HG03565 (cell line): Measurements from ENCODE around the gene INS.

Experiments
- ATAC-seq: cut with Tn5 transposase; IDR thresholded peaks from one replicate; pipeline ENCODE4 v1.9.1; 2021; ENCODE audit warnings: mild to moderate bottlenecking, moderate library complexity; ENCODE audit not compliant: unreplicated experiment

Gene INS

DNA sequence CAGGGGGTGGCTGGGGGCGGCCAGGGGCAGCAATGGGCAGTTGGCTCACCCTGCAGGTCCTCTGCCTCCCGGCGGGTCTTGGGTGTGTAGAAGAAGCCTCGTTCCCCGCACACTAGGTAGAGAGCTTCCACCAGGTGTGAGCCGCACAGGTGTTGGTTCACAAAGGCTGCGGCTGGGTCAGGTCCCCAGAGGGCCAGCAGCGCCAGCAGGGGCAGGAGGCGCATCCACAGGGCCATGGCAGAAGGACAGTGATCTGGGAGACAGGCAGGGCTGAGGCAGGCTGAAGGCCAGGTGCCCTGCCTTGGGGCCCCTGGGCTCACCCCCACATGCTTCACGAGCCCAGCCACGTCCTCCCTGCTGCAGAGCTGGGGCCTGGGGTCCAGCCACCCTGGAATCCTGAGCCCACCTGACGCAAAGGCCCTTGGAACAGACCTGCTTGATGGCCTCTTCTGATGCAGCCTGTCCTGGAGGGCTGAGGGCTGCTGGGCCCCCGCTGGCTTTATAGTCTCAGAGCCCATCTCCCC, at the start of gene INS:
TSS of gene INS (minus strand) at position 474 of the 524 bp plus-strand sequence. CDS start at position 236, 238 bp downstream.
- no peak for ATAC-seq

DNA sequence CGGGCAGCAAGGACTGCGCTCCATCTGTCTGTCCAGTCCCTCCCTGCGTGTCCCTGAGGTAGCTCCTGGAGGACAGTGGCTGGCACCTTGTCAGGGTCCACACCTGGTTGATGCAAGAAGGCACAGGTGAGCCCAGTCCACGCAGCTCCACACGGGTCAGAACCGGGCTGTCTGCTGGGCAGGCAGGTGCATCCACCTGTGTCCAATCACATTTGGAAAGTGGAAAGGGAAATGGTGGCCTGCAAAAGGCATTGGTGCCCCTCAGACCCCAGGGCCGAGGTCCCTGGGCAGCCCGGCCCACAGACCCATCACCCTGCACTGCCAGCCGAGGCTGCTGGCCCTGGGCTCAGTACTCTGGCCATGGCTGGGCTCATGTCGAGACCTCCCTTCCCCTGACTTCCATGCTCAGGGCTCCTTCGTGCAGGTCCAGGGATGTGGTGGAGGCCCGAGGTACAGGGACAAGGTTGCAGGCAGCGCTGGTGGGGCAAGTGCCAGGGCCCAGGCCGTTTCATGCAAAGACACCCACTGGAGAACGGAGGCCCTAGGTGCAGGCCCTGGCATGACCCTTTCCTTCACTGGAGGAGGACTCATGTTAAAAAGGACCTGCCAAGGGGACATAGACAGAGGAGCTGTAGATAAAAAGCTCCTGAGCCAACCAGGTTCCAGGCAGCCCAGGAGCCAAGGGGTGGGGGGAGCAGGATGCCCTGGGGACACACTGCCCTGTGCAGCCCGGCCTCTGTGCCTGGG, 49.5 kb upstream of the INS start:
- ATAC-seq: no peak

DNA sequence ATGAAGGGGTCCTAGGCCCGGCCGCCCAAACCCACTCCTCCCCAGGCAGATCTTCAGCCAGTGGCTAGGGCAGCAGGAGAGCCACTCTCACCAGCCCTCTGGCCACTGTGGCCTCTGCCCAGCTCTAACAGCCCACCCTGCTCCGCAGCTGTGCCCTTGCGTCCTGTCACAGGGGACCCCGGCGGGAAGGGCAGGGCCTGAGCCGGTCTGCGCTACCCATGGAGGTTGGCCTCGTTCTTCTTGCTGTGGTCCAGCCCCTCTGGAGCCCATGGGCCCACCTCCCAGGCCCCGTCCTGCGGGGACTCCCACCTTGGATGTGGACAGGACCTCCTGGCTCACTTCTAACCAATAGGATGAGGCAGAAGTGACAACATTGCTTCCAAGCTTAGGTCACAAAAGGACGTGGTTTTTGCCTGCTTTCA, 48.9 kb upstream of the INS start:
- no peak for ATAC-seq

DNA sequence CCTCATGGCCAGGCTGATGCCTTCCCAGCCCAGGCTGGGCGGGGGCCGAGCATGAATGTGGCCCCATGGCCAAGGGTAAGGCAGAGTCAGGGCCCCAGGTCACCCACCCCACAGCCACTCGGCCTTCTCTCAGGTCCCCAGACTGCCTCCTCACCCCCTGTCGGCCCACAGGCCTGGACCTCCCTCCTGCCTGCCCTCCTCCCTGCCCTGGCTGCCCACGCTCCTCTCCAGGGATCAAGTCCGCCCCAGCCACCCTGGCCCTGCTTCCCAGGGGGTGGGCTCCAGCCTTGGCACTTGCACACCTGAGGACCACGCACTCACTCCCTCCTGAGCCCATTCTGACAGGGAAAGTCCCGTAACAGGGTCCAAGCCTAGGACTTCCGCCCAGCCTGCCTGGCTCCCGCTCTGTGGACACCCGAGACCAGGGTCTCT, 48.4 kb upstream of the INS start:
- no peak for ATAC-seq

DNA sequence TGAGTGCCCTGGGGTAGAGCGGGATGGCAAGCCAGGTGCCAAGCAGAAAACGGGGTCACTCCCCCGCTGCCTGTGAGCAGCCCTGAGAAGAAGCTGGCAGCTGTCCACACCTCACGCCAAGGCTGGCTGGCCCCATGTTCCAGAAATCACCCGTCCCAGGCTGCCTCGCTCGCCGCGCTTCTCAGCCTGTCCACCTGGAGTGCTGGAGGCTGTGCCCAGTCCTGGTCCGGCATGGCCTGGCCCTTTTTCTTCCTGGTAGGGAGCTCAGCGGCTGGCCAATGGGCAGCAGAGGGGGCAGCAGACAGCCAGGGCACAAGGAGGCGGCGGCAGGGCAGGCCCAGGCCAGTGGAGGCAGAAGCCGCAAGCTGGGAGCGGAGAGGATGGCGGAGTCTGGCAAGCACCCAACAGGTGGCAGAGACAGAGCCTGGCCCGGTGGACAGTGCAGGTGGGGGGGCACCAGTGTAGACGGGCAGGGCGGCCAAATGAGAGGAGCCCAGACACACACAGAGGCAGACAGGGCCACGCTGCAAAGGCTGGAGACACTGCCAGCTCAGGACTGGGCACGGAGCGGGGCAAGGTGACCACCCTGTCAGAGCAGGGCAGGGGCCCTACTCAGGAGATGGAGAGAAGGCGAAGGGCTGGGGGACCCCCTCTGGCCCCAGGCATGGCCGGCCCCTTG, 47.8 kb upstream of the INS start:
- no peak for ATAC-seq

DNA sequence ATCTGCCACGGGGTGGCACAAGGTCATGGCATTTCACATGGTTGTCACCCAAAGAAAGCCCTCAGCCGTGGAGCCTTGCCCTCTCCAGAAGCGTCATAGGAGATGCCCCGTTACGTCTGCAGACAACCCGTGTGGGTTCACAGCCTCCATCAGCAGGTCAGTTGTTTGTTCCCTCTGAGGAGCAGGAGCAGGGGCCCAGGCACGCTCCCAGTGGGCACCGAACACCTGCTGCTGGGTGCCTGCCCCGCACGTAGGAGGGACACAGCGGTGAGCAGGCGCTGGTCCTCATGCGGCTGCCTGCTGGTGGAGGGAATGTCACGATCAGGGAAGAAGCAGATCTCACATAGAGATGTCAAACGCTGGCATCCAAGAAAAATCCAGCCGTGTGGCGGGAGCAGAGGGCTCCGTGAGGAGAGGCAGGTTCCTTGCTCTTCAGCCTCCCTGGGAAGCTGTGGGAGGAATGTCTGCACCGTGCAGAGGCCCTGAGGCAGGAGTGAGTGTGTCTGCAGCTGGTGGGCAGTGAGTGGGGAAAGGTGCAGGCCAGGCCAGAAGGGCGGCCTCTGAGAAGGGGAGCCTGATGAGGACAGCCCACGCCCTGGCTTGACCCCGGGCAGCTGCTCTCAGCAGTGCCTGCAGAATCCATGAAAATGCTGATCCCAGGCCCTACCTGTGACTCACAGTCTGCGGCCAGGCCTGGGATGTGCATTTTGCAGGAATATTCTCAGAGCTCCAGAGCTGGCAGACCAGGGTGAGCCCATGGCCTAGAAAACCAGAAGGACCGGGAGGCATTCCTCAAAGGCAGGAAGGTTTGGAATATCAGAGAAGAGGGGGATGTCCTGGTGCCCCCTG, 47.0 kb upstream of the INS start:
- no peak for ATAC-seq

DNA sequence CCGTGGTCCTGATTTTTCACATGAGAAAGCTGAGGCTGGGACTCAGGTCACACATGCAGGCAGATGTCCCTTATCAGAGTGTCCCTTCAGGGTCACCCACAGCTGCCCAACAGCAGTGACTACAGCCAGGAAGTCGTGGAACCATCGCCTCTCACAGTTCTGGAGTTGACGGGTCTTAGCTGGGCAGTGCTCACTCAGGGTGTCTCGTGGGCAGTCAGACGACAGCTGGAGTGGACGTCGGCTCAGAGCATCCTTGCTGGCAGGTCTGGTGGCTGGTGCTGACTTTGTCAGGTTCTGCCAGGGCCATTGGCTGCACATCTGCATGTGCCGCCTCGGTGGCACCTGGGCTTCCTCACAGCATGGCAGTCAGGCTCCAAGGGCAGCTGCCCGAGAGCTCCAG, 46.2 kb upstream of the INS start:
- ATAC-seq: no peak

DNA sequence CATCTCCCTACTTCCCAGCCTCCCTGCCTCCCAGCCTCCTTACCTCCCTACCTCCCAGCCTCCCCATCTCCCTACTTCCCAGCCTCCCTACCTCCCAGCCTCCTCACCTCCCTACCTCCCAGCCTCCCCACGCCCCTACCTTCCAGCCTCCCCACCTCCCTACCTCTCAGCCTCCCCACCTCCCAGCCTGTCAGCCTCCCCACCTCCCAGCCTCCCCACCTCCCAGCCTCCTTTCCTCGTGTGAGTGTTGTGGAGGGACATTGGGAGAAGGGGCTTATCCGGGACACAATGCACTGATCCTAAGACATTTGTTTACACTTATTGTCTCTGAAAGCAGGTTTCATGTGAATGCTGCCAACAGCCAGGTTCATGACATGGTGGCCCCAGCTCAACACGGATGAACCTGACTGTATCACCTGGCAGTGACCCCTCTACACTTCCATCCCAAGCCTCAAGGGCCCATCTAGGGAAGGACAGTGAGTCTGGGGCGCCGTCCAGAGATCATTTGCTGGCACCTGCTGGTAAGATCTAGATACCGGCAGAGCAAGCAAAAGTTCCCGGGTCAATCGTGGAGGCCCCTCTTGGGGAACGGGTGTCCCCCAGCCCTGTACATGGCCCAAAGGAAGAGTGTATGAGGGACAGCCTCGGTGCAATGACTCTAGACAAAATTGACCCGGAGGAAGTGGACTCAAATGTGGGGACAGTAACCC, 45.1 kb upstream of the INS start:
- ATAC-seq: no peak

DNA sequence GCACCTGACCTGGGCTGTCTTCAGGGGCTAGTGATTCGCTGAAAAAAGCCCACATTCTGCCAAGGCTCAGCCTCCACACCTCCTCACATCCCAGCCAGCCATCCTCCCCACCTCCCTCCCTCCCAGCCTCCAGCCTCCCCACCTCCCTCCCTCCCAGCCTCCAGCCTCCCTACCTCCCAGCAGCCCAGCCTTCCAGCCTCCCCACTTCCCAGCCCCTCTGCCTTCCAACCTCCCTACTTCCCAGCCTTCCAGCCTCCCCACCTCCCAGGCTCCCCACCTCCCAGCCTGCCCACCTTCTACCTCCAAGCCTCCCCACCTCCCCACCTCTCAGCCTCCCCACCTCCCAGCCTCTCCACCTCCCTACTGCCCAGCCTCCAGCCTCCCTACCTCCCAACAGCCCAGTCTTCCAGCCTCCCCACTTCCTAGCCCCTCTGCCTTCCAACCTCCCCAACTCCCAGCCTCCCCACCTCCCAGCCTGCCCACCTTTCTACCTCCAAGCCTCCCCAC, 44.3 kb upstream of the INS start:
- ATAC-seq: no peak

DNA sequence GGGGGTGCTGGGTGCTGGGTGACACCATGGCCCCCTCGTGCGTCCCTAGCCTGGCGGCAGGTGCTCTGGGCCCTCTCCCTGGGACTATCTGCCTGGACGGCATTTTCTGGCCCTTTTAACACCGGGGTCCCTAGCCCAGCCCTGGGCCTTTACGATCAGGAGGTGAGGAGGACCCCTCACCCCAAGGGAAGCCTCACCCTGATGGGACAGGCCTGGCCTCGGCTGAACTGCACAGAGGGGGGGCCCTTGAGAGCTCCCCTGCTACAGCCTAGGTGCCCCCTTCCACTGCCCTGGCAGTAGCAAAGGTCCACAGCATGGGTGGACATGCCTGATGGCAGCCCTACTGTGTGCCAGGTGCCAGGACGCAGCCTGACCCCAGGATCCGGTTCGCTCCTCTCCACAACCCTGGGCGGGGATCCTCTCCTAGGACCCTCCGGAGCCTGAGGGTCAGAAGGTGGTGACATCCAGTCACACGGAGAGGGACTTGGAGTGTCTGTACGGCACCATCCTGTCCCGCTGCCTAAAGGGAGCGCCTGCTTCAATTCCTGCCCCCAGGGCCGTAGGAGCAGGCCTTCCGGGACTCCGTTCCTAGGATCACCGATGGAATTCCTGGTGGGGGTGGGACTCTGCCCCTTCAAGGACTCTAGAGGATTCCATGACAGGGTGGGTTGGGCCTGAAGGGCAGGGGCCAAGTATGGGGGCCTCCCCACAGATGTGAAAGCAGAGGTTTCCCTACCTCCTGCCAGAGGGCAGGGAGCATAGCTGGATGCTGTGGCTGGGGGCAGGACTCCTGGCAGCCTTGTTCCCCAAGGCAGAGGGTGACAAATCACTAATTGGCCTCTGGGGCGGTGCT, 43.6 kb upstream of the INS start:
- ATAC-seq: no peak

DNA sequence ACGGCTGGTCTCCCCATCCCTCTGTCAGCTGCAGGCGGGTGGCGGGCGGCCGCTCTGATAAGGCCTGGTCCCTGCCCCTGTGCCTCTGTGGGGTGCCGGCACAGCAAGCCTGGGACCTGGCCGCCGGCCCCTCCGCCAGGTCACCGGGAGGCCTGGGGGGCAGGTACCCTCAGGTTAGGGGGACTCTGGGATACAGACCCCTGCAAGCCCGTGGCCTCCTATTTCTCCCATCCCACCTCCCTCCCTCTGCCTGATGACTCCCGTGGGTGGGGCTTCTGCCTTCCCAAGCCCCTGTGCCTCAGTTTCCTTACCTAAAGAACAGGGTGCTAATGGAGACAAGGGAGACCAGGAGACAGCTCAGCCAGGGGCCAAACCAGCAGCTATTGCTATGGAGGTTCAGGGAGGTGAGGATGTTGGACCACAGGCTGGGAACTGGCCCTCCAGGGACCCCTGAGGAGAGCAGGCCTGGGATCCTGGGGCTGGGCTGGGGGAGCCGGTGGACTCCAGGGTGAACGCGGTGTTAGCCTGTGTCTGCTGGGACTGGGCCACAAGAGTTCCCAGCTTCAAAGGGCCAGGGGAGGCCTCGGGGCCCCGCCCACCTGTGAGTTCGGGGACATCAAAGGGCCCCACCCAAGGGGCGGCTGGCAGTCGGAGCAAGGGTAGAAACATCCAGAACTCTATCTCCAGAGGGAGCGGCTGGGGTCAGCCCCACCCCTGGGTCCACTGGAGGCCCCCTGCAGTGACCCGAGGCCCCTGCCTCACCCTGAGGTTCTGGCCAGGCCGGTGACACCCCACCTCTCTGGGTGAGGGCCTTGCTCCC, 42.6 kb upstream of the INS start:
- ATAC-seq: no peak

DNA sequence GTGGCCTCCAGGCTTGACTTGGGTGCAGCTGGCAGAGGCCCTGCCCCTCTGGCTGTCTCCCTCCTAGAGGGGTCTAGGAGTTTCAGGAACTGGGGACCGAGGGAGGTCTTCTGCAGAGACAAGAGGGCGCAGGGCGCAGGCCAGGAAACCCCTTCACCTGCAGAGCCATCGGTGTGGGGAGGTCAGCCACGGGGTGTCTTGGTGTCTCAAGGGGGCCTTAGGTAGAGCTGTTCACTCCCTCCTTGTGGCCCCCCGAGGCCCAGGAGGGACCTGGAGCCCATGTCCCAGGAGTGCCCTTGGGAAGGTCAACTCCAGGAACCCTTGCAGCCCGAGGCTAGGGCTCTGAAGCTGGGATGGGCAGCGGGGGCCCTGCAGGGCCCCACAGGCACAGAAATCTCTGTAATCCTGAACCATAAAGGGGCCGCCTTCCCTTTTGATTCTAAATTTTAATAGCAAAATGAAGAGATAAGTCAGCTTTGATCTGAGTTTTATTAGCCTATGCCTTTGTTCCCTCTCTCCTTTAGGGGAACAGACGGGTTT, 42.0 kb upstream of the INS start:
- ATAC-seq: no peak

DNA sequence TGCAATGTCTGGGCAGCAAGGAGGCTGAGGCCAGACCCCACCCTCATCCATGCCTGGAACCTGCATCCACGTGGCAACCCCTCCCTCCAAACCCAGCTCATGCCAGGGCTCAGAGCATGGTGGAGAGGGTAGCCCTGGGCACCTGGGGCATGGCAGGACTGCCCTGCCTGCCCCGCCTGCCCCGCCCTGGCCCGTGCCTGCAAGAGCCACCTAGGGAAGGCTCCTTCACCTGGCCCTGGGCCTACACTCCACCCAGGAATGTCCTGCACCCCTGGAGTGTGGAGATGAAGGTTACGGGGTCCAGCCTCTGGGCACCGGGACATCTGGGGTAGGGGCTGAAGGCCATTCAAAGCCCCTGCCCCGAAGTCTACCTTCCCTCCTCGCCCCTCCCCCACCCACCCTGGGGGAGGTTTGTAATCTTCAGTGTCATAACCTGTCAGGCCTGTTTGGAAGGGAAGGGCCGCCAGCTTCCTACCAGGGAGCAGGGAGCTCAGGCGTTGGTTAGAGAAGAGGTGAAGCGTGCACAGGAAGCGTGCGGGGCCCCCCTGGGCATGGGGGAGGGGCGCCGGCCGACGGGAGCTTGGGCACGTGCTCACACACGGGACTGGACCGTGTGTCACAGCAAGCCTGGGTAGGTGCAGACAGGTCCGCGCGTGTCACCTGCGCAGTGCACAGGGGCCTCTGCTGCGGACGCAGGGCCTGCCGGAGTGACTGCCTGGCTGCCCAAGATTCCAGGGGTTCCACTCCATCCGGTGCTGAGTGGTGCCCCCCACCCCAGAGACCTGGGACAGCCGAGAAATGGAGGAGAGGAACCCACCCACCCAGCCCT, 41.3 kb upstream of the INS start:
- ATAC-seq: no peak

DNA sequence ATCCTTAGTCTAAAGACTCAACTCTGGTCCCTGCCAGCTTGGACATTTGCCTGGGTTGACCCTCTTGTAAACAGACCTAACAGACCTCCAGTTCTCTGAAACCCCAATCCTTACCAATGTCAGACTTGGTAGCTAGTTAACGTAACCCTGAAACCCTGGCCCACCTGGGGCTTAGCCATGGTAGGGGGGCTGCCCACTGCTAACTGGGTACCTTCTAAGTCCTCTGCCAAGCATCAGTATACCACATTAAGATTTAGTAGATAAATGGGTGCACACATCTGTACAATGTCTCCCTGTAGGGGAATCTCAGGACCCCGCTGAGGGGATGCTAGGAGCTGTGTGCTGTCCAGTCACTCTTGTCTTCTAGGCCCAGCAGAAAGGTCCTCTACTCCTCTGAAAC, 40.5 kb upstream of the INS start:
- ATAC-seq: no peak

DNA sequence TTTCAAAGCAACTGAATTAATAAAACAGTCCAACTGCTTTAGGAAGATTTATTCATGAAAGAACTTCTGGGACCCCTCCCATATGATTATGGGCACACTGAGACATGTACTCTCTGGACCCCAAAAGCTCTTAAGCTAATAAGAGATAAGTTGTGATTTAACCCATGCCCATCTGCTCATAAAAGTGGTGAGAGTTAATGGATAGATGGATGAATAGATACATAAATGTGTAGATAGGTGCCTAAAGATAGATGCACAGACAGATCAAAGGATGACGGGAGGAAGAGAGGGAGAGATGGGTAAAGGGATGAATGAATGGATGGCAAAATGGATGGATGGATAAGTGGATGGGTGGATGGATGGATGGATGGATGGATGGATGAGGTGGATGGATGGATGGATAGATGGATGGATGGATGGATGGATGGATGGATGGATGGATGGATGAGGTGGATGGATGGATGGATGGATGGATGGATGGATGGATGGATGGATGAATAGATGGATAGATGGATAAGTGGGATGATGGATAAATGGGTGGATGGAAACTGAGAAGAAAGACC, 40.0 kb upstream of the INS start:
- no peak for ATAC-seq

DNA sequence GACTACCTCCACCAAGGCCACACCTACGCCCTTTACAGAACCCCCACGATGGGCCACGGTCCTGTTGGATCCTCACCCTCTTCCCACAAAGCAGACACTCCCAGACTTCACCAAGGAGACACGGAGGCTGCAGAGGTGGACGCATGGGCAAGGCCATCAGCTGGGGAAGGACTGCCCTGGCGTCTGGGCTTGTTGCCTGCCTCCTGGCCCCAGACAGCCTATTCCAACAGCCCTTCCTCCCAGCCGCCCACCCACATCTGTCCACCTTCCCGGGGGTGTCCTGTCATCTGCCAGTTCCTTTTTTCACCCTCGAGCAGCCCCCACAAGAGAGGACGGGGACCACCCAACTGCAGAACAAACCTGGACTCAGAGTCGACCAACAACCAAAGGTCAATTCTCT, 39.5 kb upstream of the INS start:
- no peak for ATAC-seq
